DND-41 (cell line): ENCODE data around the gene FBRSL1.

Experiments
- CTCF ChIP-seq: IDR thresholded peaks from 2 replicates; pipeline ENCODE4 v1.5.1; 2012; ENCODE audit warnings: borderline replicate concordance, low read length, moderate library complexity, mild to moderate bottlenecking; ENCODE audit not compliant: poor library complexity, severe bottlenecking; ENCODE audit errors: extremely low read depth
- EZH2 ChIP-seq: IDR thresholded peaks from 3 replicates; pipeline ENCODE4 v1.6.1; 2012; ENCODE audit warnings: borderline replicate concordance, low read depth, mild to moderate bottlenecking, moderate library complexity, low read length, inconsistent platforms; ENCODE audit not compliant: severe bottlenecking

GRCh38 chr12:132507656-132508490 lies 17.9 kb downstream of the FBRSL1 start:
- TF ChIP-seq EZH2 (no peak), CTCF (peak; percentile 26)
